HG02678 (cell line): ENCODE results near the gene TMEM95.
A peak's percentile ranks its signal among the peaks of the same experiment; 100 is the strongest.
"Not testable (repeated sequence)": the region's sequence is repeated elsewhere in the genome, so short reads cannot be mapped to it uniquely, and the experiment has no call there.

Source experiments
- ATAC-seq: cut with Tn5 transposase; IDR thresholded peaks from one replicate; pipeline ENCODE4 v1.9.1; 2021; ENCODE audit warnings: mild to moderate bottlenecking, moderate library complexity; ENCODE audit not compliant: unreplicated experiment

The TMEM95 gene

GRCh38 chr17:7323731-7324437 lies 31.1 kb upstream of the TMEM95 start:
- ATAC-seq = no peak

GRCh38 chr17:7324438-7324779 lies 30.5 kb upstream of the TMEM95 start:
- no peak for ATAC-seq

DNA sequence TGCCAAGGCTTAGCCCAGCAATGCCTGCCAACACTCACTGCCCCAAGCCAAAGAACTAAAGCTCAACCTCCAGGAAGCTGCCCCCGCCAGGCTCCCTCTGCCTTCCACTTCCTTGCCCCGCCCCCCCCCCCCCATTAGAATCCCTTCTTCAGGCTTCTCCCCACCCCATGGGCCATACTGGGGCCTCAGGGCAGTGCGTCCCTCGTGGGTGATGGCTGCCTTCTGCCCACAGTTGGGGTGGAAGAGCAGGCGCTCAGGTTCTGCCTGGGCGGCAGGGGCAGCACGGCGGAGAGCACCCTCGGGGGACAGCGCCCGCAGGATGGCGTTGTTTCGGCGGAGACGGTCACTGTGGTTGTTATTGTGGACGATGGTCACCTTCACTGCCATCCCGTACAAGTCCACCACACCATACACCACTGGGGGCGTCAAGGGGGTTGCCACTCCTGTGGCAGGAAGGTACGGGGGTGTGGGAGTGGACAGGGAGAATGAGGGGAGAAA lies 29.9 kb upstream of the TMEM95 start:
- no peak for ATAC-seq

GRCh38 chr17:7326186-7326585 lies 28.8 kb upstream of the TMEM95 start:
- ATAC-seq = no peak

- ATAC-seq = no peak
Observed at GRCh38 chr17:7327056-7327455, 27.9 kb upstream of the TMEM95 start.

DNA sequence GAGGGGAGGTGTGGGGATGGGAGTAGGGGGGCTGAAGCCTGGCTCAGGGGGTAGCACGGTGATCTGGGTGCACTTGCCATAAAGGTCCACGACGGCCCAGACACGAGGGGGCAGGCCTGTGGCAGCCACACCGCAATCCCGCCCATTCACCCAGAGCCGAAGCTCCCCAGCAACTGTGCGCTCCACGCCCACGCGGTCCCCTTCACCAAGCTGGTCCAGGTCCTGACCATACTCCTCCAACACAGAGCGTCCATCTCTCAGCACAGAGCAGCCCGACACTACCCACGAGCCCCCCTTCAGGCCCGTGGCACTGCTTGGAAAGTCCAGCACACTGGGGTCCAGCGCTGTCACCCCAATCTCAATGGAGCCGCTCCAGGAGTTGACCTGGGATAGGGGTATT lies 27.5 kb upstream of the TMEM95 start:
- no peak for ATAC-seq

- no peak for ATAC-seq
Observed at GRCh38 chr17:7328009-7328408, 26.9 kb upstream of the TMEM95 start.

- peak; percentile 19 for ATAC-seq
Observed at GRCh38 chr17:7328840-7329373, 26.0 kb upstream of the TMEM95 start, which contains the start of gene NEURL4. Gene NEURL4 (minus strand): TSS chr17:7329335. CDS start chr17:7329312, 23 bp downstream.

GRCh38 chr17:7329374-7329996 lies 25.5 kb upstream of the TMEM95 start:
- peak; percentile 67 for ATAC-seq

GRCh38 chr17:7329997-7330637 lies 24.8 kb upstream of the TMEM95 start:
- ATAC-seq = peak; percentile 36

- no peak for ATAC-seq
Observed at GRCh38 chr17:7330638-7331015, 24.3 kb upstream of the TMEM95 start.

DNA sequence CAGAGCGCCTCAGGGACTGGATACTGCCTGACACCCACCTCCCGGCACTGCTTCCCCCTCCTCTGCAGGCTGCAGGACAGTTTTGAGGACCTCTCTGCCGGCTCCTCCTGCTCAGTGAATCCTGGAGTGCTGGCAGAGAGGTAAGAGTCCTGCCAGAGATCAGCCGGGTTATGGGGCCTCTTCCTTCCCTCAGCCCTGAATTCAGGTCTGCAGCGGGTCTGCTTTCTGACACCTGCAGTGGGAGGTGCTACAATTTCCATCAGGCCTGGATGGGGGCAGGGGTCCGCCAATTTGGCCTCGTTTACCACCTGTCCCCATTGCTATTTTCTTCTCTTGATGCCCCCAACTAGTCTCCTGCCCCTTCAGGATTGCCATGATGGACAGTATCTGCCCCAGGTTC lies 22.8 kb upstream of the TMEM95 start:
- ATAC-seq = no peak

DNA sequence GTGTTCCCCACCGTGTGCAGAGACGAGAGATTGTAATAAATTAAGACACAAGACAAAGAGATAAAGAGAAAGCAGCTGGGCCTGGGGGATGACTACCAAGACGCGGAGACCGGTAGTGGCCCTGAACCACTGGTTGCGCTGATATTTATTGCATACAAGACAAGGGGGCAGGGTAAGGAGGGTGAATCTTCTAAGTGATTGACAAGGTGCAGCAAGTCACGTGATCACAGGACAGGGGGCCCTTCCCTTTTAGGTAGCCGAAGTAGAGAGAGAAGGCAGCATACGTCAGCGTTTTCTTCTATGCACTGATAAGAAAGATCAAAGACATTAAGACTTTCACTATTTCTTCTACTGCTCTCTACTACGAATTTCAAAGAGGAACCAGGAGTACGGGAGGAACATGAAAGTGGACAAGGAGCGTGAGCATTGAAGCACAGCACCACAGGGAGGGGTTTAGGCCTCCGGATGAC lies 22.3 kb upstream of the TMEM95 start:
- ATAC-seq = not testable (repeated sequence)

DNA sequence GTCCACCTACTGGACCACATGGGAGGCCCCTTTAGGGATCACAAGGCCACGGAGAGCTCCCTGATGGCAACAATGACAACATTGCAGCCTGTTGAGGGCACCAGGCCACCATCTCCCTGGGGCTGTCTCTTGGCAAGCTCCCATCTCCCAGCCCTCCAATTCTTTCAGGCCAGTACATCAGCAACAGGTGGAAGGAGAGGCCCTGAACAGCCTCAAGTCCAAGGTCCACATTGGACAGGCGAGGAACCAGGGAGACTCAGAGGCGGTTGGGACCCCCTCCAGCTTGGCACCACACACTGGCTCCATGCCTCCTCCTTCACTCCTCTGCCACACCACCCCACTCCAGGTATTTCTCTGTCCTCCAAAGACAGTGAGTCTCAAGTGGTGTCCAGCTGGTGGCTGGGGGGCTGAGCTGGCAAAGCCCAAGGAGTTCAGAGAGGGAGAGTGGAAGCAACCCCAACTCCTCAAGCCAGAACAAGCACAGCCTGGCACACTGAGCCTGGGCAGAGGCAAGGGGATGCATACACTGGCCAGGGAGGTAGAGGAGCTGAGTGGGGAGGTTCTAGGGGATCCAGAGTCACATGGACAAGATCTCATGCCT lies 19.9 kb upstream of the TMEM95 start:
- no peak for ATAC-seq

GRCh38 chr17:7335765-7336164 lies 19.2 kb upstream of the TMEM95 start:
- ATAC-seq = not testable (repeated sequence)

DNA sequence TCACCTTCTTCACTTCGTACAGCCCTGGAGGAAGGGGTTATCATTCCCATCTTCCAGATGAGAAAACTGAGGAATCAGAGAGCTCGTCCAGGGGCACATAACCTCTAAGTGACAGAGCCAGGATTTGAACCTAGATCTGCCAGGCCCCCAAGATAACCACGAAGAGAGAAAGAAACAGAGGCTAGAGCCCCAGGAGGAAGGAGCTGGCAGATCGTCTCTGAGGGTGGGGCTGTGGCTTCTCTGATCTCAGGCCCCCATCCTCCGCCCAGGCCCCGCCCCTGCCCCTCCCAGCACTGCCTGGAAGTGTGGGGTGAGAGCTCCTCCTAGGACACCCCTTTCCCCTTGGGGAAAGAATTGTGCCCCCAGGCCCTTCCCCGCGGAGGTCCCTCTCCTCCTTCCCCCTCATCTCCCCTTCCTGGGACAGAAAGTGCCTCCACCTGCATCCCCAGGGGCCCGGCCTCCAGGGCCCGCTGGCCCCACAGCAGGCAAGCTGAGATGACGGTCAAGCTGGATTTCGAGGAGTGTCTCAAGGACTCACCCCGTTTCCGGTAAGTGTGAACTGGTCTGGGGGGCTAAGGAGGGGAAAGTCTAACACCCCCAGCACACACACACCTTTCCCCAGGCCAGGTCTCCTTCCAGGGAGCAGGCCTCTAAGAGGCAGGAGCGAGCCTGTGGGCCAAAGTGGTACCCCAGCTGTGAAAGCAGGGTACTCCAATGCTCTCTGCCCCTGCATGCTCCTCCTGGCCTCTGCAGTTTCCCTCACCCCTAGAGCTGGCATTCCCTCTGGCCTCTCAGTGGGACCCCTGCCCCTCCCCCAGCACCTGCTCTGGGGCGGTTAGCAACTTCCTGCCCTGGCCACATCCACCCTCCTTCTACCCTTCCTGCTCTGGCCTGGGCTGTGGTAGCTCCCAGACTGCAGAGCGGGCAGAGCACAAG lies 18.4 kb upstream of the TMEM95 start, which contains the start of gene ACAP1:
Gene ACAP1 (plus strand): TSS at position 290 of the 936 bp plus-strand sequence. CDS start 206 bp downstream, at position 496.
- ATAC-seq = peak; percentile 65

GRCh38 chr17:7337600-7337999 lies 17.4 kb upstream of the TMEM95 start:
- not testable (repeated sequence) for ATAC-seq

GRCh38 chr17:7340179-7340578 lies 14.8 kb upstream of the TMEM95 start:
- ATAC-seq = no peak

- no peak for ATAC-seq
Observed at GRCh38 chr17:7341842-7342241, 13.1 kb upstream of the TMEM95 start.

- ATAC-seq = no peak
Observed at GRCh38 chr17:7343250-7343649, 11.7 kb upstream of the TMEM95 start.
